Measurements from ENCODE around the gene SLC9A9.
"Not testable (repeated sequence)": the region's sequence is repeated elsewhere in the genome, so short reads cannot be mapped to it uniquely, and the experiment has no call there.

Gene SLC9A9

GRCh38 chr3:143731320-143731719, 116.9 kb downstream of the SLC9A9 start:
- Mint-ChIP-seq H3K27me3 (no peaks in the 10 kb centered on the region), H3K4me1 (no peaks in the 10 kb centered on the region), H3K9me3 (no peaks in the 10 kb centered on the region), H3K27ac (no peak overlapping the region), H3K36me3 (peaks cover 7% of the 10 kb centered on the region), H3K4me3 (no peak overlapping the region)
- no peak for ATAC-seq

- Mint-ChIP-seq H3K27ac (no peak overlapping the region), H3K9me3 (peaks cover 3% of the 10 kb centered on the region), H3K27me3 (no peaks in the 10 kb centered on the region), H3K4me3 (no peak overlapping the region), H3K4me1 (no peaks in the 10 kb centered on the region), H3K36me3 (peaks cover 11% of the 10 kb centered on the region)
- ATAC-seq: no peak
Measured at GRCh38 chr3:143727391-143727790, 120.9 kb downstream of the SLC9A9 start.

GRCh38 chr3:143726727-143727126, 121.5 kb downstream of the SLC9A9 start:
- Mint-ChIP-seq H3K27me3 (no peaks in the 10 kb centered on the region), H3K4me3 (no peak overlapping the region), H3K9me3 (peaks cover 3% of the 10 kb centered on the region), H3K27ac (no peak overlapping the region), H3K4me1 (no peaks in the 10 kb centered on the region), H3K36me3 (peaks cover 13% of the 10 kb centered on the region)
- no peak for ATAC-seq

- H3K9me3 Mint-ChIP-seq: peaks cover 8% of the 10 kb centered on the region
- H3K36me3 Mint-ChIP-seq: peaks cover 27% of the 10 kb centered on the region
- no peak for ATAC-seq
- H3K4me1 Mint-ChIP-seq: no peaks in the 10 kb centered on the region
- H3K4me3 Mint-ChIP-seq: no peak overlapping the region
- no peaks in the 10 kb centered on the region for H3K27me3 Mint-ChIP-seq
- no peak overlapping the region for H3K27ac Mint-ChIP-seq
Measured at GRCh38 chr3:143720381-143720780, 127.9 kb downstream of the SLC9A9 start.

- peaks cover 6% of the 10 kb centered on the region for H3K9me3 Mint-ChIP-seq
- ATAC-seq: no peak
- no peak overlapping the region for H3K27ac Mint-ChIP-seq
- no peaks in the 10 kb centered on the region for H3K4me1 Mint-ChIP-seq
- no peaks in the 10 kb centered on the region for H3K27me3 Mint-ChIP-seq
- no peak overlapping the region for H3K4me3 Mint-ChIP-seq
- peaks cover 21% of the 10 kb centered on the region for H3K36me3 Mint-ChIP-seq
Measured at GRCh38 chr3:143718463-143718862, 129.8 kb downstream of the SLC9A9 start.

GRCh38 chr3:143716731-143717130, 131.5 kb downstream of the SLC9A9 start:
- Mint-ChIP-seq H3K9me3 (peaks cover 6% of the 10 kb centered on the region), H3K4me1 (no peaks in the 10 kb centered on the region), H3K27ac (no peak overlapping the region), H3K4me3 (no peak overlapping the region), H3K27me3 (no peaks in the 10 kb centered on the region), H3K36me3 (peaks cover 14% of the 10 kb centered on the region)
- ATAC-seq: no peak

- H3K9me3 Mint-ChIP-seq: peaks cover 6% of the 10 kb centered on the region
- no peak overlapping the region for H3K4me3 Mint-ChIP-seq
- H3K27me3 Mint-ChIP-seq: no peaks in the 10 kb centered on the region
- H3K4me1 Mint-ChIP-seq: no peaks in the 10 kb centered on the region
- no peaks in the 10 kb centered on the region for H3K36me3 Mint-ChIP-seq
- H3K27ac Mint-ChIP-seq: no peak overlapping the region
- no peak for ATAC-seq
Measured at GRCh38 chr3:143712522-143712921, 135.7 kb downstream of the SLC9A9 start.

GRCh38 chr3:143707848-143708247, 140.4 kb downstream of the SLC9A9 start:
- ATAC-seq: no peak
- H3K27me3 Mint-ChIP-seq: no peaks in the 10 kb centered on the region

GRCh38 chr3:143700431-143700975, 147.8 kb downstream of the SLC9A9 start:
- ATAC-seq: no peak
- Mint-ChIP-seq H3K27ac (no peak overlapping the region), H3K4me1 (peaks cover 4% of the 10 kb centered on the region), H3K9me3 (no peaks in the 10 kb centered on the region), H3K36me3 (no peaks in the 10 kb centered on the region), H3K4me3 (no peak overlapping the region), H3K27me3 (no peaks in the 10 kb centered on the region)

More at GRCh38 chr3:143707848-143708247, 140.4 kb downstream of the SLC9A9 start:
- H3K9me3 Mint-ChIP-seq: no peaks in the 10 kb centered on the region
- no peaks in the 10 kb centered on the region for H3K36me3 Mint-ChIP-seq
- H3K4me1 Mint-ChIP-seq: no peaks in the 10 kb centered on the region
- no peak overlapping the region for H3K4me3 Mint-ChIP-seq
- no peak overlapping the region for H3K27ac Mint-ChIP-seq

- peaks cover 4% of the 10 kb centered on the region for H3K4me1 Mint-ChIP-seq
- no peak for ATAC-seq
- no peaks in the 10 kb centered on the region for H3K36me3 Mint-ChIP-seq
- no peak overlapping the region for H3K27ac Mint-ChIP-seq
- no peak overlapping the region for H3K4me3 Mint-ChIP-seq
- no peaks in the 10 kb centered on the region for H3K9me3 Mint-ChIP-seq
- no peaks in the 10 kb centered on the region for H3K27me3 Mint-ChIP-seq
Measured at GRCh38 chr3:143699424-143699823, 148.8 kb downstream of the SLC9A9 start.

GRCh38 chr3:143698682-143699303, 149.5 kb downstream of the SLC9A9 start:
- H3K27ac Mint-ChIP-seq: no peak overlapping the region
- H3K36me3 Mint-ChIP-seq: no peaks in the 10 kb centered on the region
- peaks cover 4% of the 10 kb centered on the region for H3K4me1 Mint-ChIP-seq
- no peak for ATAC-seq
- no peak overlapping the region for H3K4me3 Mint-ChIP-seq
- no peaks in the 10 kb centered on the region for H3K27me3 Mint-ChIP-seq
- H3K9me3 Mint-ChIP-seq: no peaks in the 10 kb centered on the region

GRCh38 chr3:143697975-143698374, 150.3 kb downstream of the SLC9A9 start:
- Mint-ChIP-seq H3K4me3 (no peak overlapping the region), H3K4me1 (peaks cover 4% of the 10 kb centered on the region), H3K9me3 (no peaks in the 10 kb centered on the region), H3K27me3 (no peaks in the 10 kb centered on the region), H3K27ac (no peak overlapping the region), H3K36me3 (no peaks in the 10 kb centered on the region)
- ATAC-seq: no peak

- not testable (repeated sequence) for ATAC-seq, H3K4me1 Mint-ChIP-seq, H3K27me3 Mint-ChIP-seq, H3K27ac Mint-ChIP-seq, H3K4me3 Mint-ChIP-seq, H3K36me3 Mint-ChIP-seq, H3K9me3 Mint-ChIP-seq
Measured at GRCh38 chr3:143695333-143695732, 152.9 kb downstream of the SLC9A9 start.

GRCh38 chr3:143693506-143693905, 154.8 kb downstream of the SLC9A9 start:
- Mint-ChIP-seq H3K4me1 (no peaks in the 10 kb centered on the region), H3K9me3 (no peaks in the 10 kb centered on the region), H3K4me3 (no peak overlapping the region), H3K27ac (no peak overlapping the region), H3K36me3 (peaks cover 6% of the 10 kb centered on the region), H3K27me3 (no peaks in the 10 kb centered on the region)
- ATAC-seq: no peak

- H3K27me3 Mint-ChIP-seq: no peaks in the 10 kb centered on the region
- H3K4me3 Mint-ChIP-seq: no peak overlapping the region
- H3K4me1 Mint-ChIP-seq: no peaks in the 10 kb centered on the region
- H3K9me3 Mint-ChIP-seq: no peaks in the 10 kb centered on the region
- no peak for ATAC-seq
- H3K36me3 Mint-ChIP-seq: peaks cover 5% of the 10 kb centered on the region
- no peak overlapping the region for H3K27ac Mint-ChIP-seq
Measured at GRCh38 chr3:143686638-143687197, 161.6 kb downstream of the SLC9A9 start.

GRCh38 chr3:143685491-143685890, 162.8 kb downstream of the SLC9A9 start:
- ATAC-seq: no peak
- H3K27ac Mint-ChIP-seq: no peak overlapping the region
- H3K36me3 Mint-ChIP-seq: no peaks in the 10 kb centered on the region
- H3K27me3 Mint-ChIP-seq: no peaks in the 10 kb centered on the region
- no peak overlapping the region for H3K4me3 Mint-ChIP-seq
- no peaks in the 10 kb centered on the region for H3K9me3 Mint-ChIP-seq
- H3K4me1 Mint-ChIP-seq: no peaks in the 10 kb centered on the region
